ENCODE results near the gene CRLF1.

Gene CRLF1

GRCh38 chr19:18557411-18558201 is 49.0 kb downstream of the CRLF1 start, which contains the start of gene KXD1:
TSS of gene KXD1 (plus strand) at chr19:18557870. CDS start at chr19:18562057, 4,187 bp downstream.
- DNase-seq (ENCODE audit: low spot score): peak; percentile 99

GRCh38 chr19:18551631-18552030 is 55.0 kb downstream of the CRLF1 start:
- no peak for DNase-seq (ENCODE audit: low spot score)

DNA sequence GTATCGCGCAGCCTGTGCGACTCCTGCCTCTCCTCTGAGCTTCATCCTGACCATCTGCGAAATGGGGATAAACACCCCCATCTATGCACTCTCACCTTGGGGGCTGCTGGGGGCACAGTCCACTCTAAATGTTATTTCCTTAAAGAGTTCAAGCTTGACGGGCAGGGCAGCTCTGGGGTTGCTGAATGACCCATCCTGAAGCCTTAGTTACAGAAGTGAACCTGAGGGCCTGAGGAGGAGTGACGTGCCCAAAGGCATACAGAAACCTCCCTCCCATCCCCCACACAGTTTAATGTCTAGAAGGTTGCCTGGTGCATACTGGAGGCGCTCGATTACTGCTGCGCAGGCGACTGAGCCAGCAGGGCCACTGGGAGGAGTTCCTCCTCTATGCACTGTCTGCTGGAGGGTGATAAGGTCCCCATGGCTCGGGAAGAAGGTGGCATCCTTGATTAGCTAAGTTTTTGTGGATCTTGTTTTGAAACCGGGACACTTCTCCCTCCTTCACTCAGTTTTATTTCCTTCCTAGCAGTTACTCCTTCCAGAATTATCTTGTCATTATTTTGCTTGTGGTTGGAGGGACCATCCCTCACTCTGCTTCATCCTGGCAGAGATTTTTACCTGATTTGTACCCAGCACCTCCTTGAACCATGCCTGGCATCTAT is 62.7 kb downstream of the CRLF1 start:
- peak; percentile 87 for DNase-seq (ENCODE audit: low spot score)
